Nephron (organoid): ENCODE data around the gene EGR4.
A peak's percentile ranks its signal among the peaks of the same experiment; 100 is the strongest.

Source experiments
- H3K27ac Mint-ChIP-seq, 3 experiments: 2 replicates each; pipeline ENCODE4 v1.8.0; 2020; ENCODE audit warnings: mixed read lengths in 3 of 3, mild to moderate bottlenecking in 2 of 3, moderate library complexity in 1 of 3
- H3K27me3 Mint-ChIP-seq: 2 replicates; pipeline ENCODE4 v1.8.0; 2021; ENCODE audit warnings: low read depth, mild to moderate bottlenecking, moderate library complexity, mixed read lengths
- H3K36me3 Mint-ChIP-seq: 2 replicates; pipeline ENCODE4 v1.8.0; 2020; ENCODE audit warnings: low read depth, mixed read lengths
- H3K4me1 Mint-ChIP-seq: 2 replicates; pipeline ENCODE4 v1.8.0; 2020; ENCODE audit warnings: mixed read lengths
- H3K4me3 Mint-ChIP-seq, 3 experiments: 2 replicates each; pipeline ENCODE4 v1.8.0; 2020; ENCODE audit warnings: mild to moderate bottlenecking in 3 of 3, mixed read lengths in 3 of 3, moderate library complexity in 2 of 3
- H3K9me3 Mint-ChIP-seq: 2 replicates; pipeline ENCODE4 v1.8.0; 2020; ENCODE audit warnings: mixed read lengths
- CTCF ChIP-seq, 3 experiments: fragments of 200-600 bp; sonication (generic); IDR thresholded peaks; one replicate each; pipeline ENCODE4 v1.5.0; 2021; ENCODE audit warnings: antibody characterized with exemption in 3 of 3; ENCODE audit not compliant: unreplicated experiment in 3 of 3

EGR4 gene

GRCh38 chr2:73293534-73294171 lies at the start of gene EGR4:
Gene EGR4 (minus strand): TSS chr2:73293548. CDS start chr2:73293317, 231 bp downstream.
- H3K27ac Mint-ChIP-seq: no peak within 1 kb of the TSS

GRCh38 chr2:73341039-73341438 lies 47.7 kb upstream of the EGR4 start:
- H3K9me3 Mint-ChIP-seq: no peaks in the 10 kb centered on the region
- no peak overlapping the region for H3K27ac Mint-ChIP-seq
- TF ChIP-seq CTCF (IDR thresholded peaks at IDR 0.05; ENCODE audit: unreplicated experiment in 3 of 3): no peak
- H3K36me3 Mint-ChIP-seq: no peaks in the 10 kb centered on the region
- no peaks in the 10 kb centered on the region for H3K4me1 Mint-ChIP-seq
- peaks cover 17% of the 10 kb centered on the region for H3K27me3 Mint-ChIP-seq
- H3K4me3 Mint-ChIP-seq: no peak overlapping the region

More at GRCh38 chr2:73293534-73294171, at the start of gene EGR4:
- Mint-ChIP-seq H3K27me3 (peaks cover 98% of the 10 kb centered on the region), H3K9me3 (no peaks in the 10 kb centered on the region), H3K4me3 (peak within 1 kb of the TSS; percentile 39 to 64 (median 46)), H3K36me3 (no peaks in the 10 kb centered on the region), H3K4me1 (peaks cover 6% of the 10 kb centered on the region)
- no peak for TF ChIP-seq CTCF (IDR thresholded peaks at IDR 0.05; ENCODE audit: unreplicated experiment in 3 of 3)

GRCh38 chr2:73339201-73339600 lies 45.9 kb upstream of the EGR4 start:
- H3K4me1 Mint-ChIP-seq: no peaks in the 10 kb centered on the region

GRCh38 chr2:73337828-73338227 lies 44.5 kb upstream of the EGR4 start:
- Mint-ChIP-seq H3K4me1 (no peaks in the 10 kb centered on the region), H3K27me3 (peaks cover 3% of the 10 kb centered on the region), H3K27ac (no peak overlapping the region), H3K9me3 (peaks cover 8% of the 10 kb centered on the region), H3K4me3 (no peak overlapping the region), H3K36me3 (no peaks in the 10 kb centered on the region)
- TF ChIP-seq CTCF (IDR thresholded peaks at IDR 0.05; ENCODE audit: unreplicated experiment in 3 of 3): no peak

More at GRCh38 chr2:73339201-73339600, 45.9 kb upstream of the EGR4 start:
- Mint-ChIP-seq H3K4me3 (no peak overlapping the region), H3K9me3 (peaks cover 2% of the 10 kb centered on the region), H3K36me3 (no peaks in the 10 kb centered on the region), H3K27ac (no peak overlapping the region), H3K27me3 (peaks cover 3% of the 10 kb centered on the region)
- no peak for TF ChIP-seq CTCF (IDR thresholded peaks at IDR 0.05; ENCODE audit: unreplicated experiment in 3 of 3)

GRCh38 chr2:73334620-73335019 lies 41.3 kb upstream of the EGR4 start:
- H3K4me1 Mint-ChIP-seq: no peaks in the 10 kb centered on the region
- peaks cover 3% of the 10 kb centered on the region for H3K27me3 Mint-ChIP-seq
- H3K27ac Mint-ChIP-seq: no peak overlapping the region
- H3K36me3 Mint-ChIP-seq: no peaks in the 10 kb centered on the region
- TF ChIP-seq CTCF (IDR thresholded peaks at IDR 0.05; ENCODE audit: unreplicated experiment in 3 of 3): no peak
- no peak overlapping the region for H3K4me3 Mint-ChIP-seq
- H3K9me3 Mint-ChIP-seq: peaks cover 8% of the 10 kb centered on the region

- Mint-ChIP-seq H3K4me1 (no peaks in the 10 kb centered on the region), H3K27ac (no peak overlapping the region), H3K36me3 (no peaks in the 10 kb centered on the region), H3K4me3 (no peak overlapping the region), H3K27me3 (no peaks in the 10 kb centered on the region), H3K9me3 (peaks cover 8% of the 10 kb centered on the region)
- TF ChIP-seq CTCF (IDR thresholded peaks at IDR 0.05; ENCODE audit: unreplicated experiment in 3 of 3): no peak
These were observed 40.7 kb upstream of the EGR4 start for GRCh38 chr2:73334045-73334444.
